ENCODE data around the gene EXD3. TPM values are rescaled to one million over a fixed set of nuclear protein-coding genes. Genes with fewer than 3 reads are reported as not detected.
"Not testable (repeated sequence)": the region's sequence is repeated elsewhere in the genome, so short reads cannot be mapped to it uniquely, and the experiment has no call there.

Gene EXD3
- total RNA-seq, 1 donor from 2014 or later = 8.3 TPM

DNA sequence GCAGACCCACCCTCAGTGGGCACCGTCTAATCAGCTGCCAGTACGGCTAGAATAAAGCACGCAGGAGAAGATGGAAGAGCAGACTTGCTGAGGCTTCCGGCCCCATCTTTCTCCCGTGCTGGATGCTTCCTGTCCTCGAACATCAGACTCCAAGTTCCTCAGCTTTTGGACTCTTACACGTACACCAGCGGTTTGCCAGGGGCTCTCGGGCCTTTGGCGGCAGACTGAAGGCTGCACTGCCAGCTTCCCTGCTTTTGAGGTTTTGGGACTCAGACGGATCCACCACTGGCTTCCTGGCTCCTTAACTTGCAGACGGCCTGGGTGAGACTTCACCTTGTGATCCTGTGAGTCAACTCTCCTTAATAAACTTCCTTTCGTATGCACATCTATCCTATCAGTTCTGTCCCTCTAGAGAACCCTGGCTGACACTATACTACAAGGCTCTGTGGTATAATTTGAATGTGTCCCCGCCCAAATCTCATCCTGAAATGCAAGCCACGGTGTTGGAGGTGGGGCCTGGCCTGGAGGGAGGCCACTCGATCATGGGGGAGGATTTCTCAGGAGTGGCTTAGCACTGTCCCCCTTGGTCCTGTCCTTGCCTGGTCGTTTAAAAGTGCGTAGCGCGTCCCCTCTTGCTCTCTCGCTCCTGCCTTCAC is 89.8 kb downstream of the EXD3 start:
- intact Hi-C loops (cut with micrococcal nuclease) = no loop called here
- ATAC-seq = no peak
- DNase-seq = no peak

DNA sequence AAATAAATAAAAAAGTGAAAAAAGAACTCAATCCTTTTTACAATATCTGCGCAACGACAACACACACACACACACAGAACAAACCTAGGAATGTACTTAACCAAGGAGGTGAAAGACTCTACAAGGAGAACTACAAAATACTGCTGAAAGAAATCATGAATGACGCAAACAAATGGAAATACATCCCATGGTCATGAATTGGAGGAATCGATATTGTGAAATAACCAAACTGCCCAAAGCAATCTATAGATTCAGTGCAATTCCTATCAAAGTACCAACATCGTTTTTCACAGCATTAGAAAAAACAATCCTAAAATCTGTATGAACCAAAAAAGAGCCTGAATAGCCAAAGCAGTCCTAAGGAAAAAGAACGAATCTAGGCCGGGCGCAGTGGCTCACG is 91.0 kb downstream of the EXD3 start:
- no peak for ATAC-seq
- intact Hi-C loops (cut with micrococcal nuclease) = no loop called here
- no peak for DNase-seq

DNA sequence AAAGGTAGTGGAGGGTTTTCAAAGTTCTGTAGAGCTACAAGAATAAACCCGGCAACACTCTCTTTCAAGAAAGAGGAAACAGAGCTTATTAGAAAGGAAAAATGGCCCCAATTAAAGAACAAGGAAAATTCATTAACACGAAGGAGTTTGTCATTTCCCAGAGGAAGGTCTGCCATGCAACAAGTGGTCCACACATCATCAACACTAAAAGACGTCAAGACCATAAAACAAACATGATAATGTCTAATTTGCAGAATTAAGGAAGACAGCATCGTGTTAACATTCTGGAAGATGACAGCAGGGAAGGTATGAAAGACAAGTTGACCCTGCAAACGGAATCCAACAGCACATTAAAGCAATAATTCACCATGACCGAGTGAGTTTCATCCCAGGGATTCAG is 92.3 kb downstream of the EXD3 start:
- intact Hi-C loops (cut with micrococcal nuclease) = no loop called here
- no peak for DNase-seq

DNA sequence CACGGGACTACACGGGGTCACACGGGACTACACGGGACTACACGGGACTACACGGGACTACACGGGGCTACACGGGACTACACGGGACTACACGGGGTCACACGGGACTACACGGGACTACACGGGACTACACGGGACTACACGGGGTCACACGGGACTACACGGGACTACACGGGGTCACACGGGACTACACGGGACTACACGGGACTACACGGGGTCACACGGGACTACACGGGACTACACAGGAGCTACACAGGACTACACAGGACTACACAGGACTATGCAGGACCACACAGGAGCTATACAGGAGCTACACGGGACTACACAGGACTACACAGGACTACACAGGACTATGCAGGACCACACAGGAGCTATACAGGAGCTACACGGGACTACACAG is 93.4 kb downstream of the EXD3 start:
- not testable (repeated sequence) for DNase-seq, ATAC-seq
- intact Hi-C loops (cut with micrococcal nuclease) = loop anchor here (10.0 kb wide), 1 partner anchor 75 kb away; no protein-coding TSS in a partner anchor

More for the DNA sequence above, 92.3 kb downstream of the EXD3 start:
- no peak for ATAC-seq

DNA sequence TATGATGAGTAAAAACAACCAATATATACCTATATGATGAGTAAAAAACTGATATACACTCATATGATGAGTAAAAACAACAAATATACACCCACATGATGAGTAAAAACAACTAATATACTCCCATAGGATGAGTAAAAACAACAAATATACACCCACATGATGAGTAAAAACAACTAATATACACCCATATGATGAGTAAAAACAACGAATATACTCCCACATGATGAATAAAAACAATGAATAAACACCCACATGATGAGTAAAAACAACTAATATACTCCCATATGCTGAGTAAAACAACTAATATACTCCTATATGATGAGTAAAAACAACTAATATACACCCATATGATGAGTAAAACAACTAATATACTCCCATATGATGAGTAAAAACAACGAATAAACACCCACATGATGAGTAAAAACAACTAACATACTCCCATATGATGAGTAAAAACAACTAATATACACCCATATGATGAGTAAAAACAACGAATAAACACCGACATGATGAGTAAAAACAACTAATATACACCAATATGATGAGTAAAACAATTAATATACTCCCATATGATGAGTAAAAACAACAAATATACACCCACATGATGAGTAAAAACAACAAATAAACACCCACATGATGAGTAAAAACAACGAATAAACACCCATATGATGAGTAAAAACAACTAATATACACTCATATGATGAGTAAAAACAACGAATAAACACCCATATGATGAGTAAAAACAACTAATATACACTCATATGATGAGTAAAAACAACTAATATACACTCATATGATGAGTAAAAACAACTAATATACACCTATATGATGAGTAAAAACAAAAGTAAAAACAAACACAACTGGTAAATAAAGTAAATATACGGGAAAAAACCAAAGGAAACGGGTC is 95.1 kb downstream of the EXD3 start:
- not testable (repeated sequence) for ATAC-seq, DNase-seq
- intact Hi-C loops (cut with micrococcal nuclease) = loop anchor here (10.0 kb wide), 1 partner anchor 77 kb away; no protein-coding TSS in a partner anchor

DNA sequence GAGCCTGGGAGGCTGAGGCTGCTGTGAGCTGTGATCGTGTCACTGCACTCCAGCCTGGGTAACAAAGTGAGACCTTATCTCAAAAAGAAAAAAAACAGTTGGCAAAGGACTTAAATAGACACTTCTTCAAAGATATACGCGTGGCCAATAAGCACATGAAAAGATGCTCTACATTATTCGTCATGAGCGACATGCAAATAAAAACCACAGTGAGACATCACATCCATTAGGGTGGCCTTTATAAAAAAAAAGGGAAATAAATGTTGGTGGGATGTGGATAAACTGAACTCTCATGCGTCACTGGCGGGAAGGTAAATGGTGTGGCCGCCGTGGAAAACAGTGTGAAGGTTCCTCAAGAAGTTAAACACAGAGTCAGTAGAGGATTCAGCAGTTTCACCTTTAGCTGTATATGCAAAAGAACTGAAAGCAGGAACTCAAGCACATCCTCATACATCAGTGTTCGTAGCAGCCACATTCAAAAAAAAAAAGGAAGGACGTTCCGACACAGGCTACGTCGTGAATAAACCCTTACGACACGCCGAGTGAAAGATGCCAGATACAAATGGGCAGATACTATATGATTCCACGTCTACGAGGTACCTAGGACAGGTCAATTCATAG is 96.4 kb downstream of the EXD3 start:
- ATAC-seq = no peak
- intact Hi-C loops (cut with micrococcal nuclease) = loop anchor here (10.0 kb wide), 1 partner anchor 78 kb away; no protein-coding TSS in a partner anchor
- DNase-seq = no peak

DNA sequence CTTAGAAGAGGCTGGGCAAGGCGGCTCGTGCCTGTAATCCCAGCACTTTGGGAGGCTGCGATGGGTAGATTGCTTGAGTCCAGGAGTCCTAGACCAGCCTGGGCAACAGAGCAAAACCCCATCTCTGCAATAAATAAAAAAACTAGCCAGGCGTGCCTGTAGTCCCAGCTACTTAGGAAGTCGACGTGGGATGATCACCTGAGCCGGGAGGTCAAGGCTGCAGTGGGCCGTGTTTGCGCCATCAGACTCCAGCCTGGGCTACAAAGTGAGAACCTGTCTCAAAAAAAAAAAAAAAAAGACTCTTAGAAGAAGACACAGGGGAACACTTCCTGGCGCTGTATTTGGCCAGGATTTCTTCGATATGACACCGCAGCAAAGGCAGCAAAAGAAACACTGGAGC is 97.2 kb downstream of the EXD3 start:
- DNase-seq (no peak), ATAC-seq (no peak)
- intact Hi-C loops (cut with micrococcal nuclease) = loop anchor here (10.0 kb wide), 1 partner anchor 79 kb away; no protein-coding TSS in a partner anchor

DNA sequence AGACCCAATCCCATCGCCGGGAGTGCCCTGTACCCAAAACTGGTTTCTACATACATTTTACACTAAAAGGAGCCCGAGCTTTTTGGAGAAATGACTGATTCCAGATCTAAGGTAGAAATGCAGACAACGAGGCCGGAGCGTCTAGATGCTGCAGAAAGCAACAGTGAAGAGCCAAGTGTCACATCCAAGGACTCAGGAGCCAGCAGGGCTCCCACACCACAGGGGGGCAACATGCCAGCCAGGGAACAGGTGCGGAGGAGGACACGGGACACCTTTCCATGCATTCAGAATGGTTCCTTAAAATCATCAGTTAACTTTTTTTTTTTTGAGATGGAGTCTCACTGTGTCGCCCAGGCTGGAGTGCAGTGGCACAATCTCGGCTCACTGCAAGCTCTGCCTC is 97.8 kb downstream of the EXD3 start:
- ATAC-seq (no peak), DNase-seq (no peak)
- intact Hi-C loops (cut with micrococcal nuclease) = loop anchor here (10.0 kb wide), 1 partner anchor 80 kb away; no protein-coding TSS in a partner anchor

DNA sequence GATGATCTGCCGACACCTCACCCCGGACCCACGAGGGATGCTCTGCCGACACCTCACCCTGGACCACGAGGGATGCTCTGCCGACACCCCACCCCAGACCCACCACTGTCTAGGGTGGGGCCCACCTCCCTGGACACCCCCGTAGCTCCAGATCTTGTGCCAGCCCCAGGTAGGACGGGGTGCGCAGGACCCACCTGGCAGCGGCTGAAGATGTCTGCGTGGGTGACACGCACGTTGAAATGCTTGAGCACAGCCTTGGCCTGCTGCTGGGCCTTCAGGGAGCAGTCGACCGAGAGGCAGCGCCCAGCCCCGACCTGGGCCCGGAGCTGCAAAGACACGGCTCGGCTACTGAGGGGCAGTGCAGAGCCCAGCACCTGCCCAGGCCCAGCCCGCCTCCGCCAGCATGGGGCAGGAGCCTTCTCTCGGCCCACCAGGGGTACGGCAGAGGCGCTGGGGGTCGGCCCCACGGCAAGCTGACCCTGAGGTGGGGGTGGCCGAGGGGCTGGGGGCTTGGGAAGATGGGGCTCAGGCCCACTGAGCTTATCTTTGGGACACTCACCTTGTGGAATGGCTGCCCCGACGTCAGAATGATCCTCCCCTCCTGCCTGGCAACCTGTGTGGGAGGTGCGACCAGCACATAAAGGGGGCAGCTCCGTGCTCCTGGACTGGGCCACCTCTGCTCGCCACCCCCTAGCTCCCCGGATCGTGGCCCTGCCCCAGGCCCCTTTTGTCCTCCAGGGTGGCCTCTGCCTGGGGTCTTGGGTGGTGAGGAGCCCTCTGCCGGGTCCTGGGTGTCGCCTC is 99.2 kb downstream of the EXD3 start:
- ATAC-seq = no peak
- intact Hi-C loops (cut with micrococcal nuclease) = loop anchor here (10.0 kb wide), 1 partner anchor 81 kb away; no protein-coding TSS in a partner anchor
- DNase-seq = no peak

DNA sequence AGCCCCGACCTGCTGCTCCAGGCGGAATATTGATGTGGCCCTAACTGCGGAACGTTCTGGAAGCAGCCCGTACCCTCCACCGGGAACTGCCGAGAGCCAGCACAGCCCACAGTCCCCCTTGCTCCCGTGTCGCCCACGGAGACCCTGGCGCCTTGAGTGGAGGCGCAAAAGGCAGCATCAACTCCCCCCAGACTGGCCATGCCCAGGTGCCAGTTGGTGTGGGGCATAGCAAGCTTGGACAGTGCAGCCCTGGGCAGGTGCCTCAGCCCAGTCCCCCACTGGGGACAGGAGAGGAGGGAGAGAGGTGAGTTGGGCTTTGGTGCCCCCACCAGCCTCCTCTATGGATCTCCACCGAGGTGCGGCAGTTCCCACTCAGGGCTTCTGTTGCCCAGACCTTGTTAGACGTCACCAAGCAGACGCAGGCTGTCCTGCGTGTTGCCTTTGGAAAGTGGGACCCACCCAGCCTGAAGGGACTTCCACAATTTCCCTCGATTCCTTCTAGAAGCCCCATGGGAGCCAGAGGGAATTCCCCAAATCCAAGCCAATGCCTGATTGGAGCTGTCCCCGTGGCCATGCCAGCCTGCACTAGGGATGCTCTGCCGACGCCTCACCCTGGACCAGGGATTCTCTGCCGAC is 101.1 kb downstream of the EXD3 start:
- no peak for ATAC-seq
- intact Hi-C loops (cut with micrococcal nuclease) = loop anchor here (10.0 kb wide), 1 partner anchor 83 kb away; no protein-coding TSS in a partner anchor
- no peak for DNase-seq

DNA sequence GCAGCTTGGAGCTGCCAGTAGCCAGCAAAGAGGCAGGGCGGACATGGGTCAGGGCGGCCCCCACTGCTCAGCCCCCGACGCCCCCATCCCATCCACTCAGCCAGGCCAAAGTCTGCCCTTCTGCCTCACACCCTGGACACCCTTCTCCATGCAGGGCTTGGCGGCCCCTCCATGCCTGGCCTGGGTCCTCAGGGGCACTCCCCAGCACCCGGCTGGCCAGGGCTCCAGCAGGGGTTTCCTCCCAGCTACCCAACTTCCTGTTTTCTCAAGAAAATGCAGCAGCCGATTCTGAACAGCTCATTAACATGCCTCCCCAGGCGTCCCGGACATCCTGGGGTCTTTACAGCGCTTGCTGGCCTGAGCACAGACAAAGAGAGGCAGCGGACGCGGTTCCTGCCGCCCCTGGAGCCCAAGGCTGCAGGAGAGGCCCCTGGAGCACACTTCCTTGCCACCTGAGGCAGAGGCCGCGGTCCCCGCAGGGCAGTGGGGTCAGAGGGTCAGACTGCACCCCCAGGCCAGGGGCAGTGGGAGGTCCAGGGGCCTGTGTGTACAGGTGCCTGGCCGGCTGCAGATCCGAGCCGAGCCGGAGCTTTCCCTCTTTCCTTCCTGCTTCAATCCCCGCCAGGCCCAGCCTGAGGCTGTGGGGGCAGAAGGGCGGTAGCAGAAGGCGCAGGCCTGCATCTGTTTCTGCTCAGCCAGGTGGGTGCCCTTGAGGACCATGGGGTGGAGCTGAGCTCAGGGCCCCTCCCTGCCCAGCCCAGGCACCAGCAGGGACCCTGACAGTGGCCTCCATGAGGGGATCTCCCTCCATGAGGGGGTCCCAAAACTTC is 102.2 kb downstream of the EXD3 start:
- ATAC-seq = peak; percentile 3
- DNase-seq = peak; percentile 36

DNA sequence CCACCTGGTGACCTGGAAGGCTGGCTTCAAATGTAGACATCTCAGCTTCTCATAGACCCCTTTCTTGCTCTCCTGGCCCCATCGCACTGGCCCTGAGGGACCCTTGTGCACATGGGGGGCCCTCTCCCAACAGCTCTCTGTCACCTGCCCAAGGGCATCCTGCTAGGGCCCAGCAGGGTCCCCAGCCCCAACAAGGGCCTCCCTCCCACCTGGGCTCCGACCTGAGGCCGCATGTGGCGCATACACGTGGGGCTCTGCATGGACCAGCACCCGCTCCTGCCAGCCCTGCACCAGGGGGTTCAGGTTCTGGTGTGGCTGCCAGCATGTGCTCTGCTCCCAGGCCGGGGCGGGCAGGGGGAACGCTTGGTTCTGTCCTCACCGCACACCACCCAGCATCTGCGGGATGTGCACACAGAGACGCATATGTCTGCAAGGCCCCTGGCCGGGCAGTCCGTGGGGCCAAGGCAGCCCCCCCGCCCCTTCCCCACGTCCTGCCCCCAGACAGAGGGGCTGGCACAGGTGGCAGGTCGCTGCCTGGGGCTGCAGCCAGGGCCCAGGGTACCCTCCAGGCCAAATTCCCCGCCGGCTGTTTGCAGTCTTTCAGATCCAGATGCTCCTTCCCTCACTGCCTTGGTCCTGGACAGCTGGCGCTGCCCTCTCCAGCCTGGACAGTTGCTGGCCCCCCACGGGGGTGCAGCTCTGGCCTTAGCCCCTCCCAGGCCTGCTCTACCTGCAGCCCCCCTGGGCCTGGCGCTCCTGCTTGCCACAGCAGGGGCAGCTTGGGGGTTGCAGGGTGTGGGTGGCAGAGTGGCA is 103.0 kb downstream of the EXD3 start:
- intact Hi-C loops (cut with micrococcal nuclease) = loop anchor here (10.0 kb wide), 1 partner anchor 85 kb away; no protein-coding TSS in a partner anchor
- DNase-seq = peak; percentile 29
- no peak for ATAC-seq

More for the DNA sequence above, 102.2 kb downstream of the EXD3 start:
- intact Hi-C loops (cut with micrococcal nuclease) = loop anchor here (10.0 kb wide), 1 partner anchor 84 kb away; no protein-coding TSS in a partner anchor

DNA sequence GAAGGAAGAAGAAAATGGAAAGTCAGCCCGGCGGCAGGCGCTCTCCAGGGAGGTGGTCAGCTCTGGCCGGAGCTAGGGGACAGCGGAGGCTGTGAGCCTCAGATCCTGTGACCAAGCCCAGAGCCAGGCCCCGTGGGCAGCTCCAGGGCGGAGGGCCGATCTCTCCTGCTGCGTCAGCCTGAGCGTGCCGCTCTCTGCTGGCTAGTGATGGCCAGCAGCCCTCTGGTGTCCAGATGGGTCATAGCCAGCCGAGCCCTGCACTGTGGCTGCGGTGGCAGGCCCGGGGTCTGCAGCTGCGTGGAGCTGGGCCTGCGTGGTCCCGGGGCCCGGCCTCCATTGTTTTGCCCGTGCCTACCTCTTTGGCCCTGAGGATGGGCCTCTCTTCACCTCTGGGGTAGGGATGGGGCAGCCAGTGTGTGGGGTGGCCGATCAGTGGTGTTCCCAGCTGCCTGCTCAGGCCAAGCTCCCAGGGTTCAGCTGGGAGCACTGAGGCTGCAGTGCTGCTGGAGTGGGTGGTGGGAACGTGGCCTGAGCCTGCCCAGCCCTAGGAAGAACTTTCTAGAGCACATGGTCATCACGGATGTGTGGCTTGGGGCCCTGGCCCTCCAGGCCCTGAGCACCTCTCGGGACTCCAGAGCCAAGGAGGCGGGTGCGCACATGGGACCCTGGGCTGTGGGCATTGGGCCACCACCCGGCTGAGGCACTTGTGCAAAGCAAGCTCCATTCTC is 103.8 kb downstream of the EXD3 start:
- intact Hi-C loops (cut with micrococcal nuclease) = no loop called here
- ATAC-seq (peak; percentile 70), DNase-seq (peak; percentile 75)

DNA sequence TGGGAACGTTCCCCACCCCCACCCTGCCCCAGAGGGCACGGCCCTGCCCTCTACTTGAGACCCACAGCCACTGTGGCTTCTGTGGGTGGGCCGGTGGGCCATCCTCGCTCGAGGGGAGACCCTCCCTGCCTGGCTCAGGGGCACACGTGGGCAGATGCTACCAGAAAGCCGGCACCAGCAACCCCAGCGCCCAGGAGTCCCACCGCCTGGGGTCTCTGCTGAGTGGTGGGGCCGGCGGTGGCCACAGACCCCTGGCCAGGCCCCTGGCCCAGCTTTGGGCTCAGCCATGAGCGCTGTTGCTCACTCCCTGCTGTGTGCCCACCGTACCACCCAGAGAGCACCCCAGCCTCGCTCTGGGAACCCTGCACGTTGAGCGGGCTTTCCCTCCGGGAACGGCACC is 104.4 kb downstream of the EXD3 start:
- ATAC-seq = no peak

DNA sequence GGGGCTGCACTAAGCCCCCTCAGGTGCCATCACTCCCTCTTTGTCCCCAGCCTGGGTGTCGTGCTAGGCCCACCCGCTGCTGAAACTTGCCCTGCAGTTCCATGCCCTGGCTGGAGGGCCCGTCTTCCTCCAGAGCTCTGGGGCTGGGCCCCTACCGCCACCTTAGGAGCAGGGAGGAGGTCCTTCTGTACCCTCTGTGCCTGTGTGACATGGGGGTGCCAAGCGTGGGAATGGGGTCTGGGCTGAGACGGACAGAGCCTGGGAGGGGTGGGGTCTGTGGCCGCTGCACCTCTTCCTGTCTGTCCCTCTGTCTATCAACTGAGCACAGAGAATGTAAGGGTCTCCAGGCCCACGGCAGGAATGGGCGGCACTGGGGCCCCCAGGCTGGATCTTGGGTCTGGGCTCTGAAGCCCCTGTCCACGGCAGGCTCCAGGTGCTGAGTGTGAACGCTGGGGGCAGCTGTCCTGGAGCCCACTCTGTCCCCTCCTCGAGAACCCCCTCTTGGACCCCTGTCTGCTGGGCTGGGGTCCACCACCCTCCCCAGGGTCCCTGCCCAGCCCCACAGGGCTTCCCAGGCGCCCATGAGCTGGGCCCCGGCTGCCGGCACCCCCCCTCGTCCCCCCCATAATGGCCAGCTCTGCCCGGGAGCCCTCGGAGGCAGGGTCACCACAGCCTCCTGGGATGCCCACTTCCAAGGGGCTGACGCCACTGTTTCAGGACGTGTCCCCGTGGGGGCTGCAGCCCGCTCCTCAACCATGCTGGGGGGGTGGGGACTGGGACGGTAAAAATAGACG is 105.0 kb downstream of the EXD3 start:
- ATAC-seq (no peak), DNase-seq (no peak)
- intact Hi-C loops (cut with micrococcal nuclease) = no loop called here

More for the DNA sequence above, 104.4 kb downstream of the EXD3 start:
- intact Hi-C loops (cut with micrococcal nuclease) = no loop called here
- no peak for DNase-seq
